ENCODE data around the gene C6orf52. TPM values are rescaled to one million over a fixed set of nuclear protein-coding genes. Genes with fewer than 3 reads are reported as not detected.

C6orf52 gene
- total RNA-seq, 4 donors from 2014 or later: 2.8 TPM; not detected in 3

GRCh38 chr6:10659699-10660348 lies 34.6 kb downstream of the C6orf52 start:
- no peak for TF ChIP-seq CTCF (IDR thresholded peaks at IDR 0.05 in 4 of 5, conservative IDR thresholded peaks at IDR 0.05 in 1 of 5)
- TF ChIP-seq POLR2A (IDR thresholded peaks at IDR 0.05): no peak
- ATAC-seq (no peak), DNase-seq (no peak)
- no peaks in the 10 kb centered on the region for H3K9me3 ChIP-seq
- H3K27me3 ChIP-seq: no peaks in the 10 kb centered on the region
- no peak overlapping the region for H3K27ac ChIP-seq
- in situ Hi-C loops (cut with MboI; ENCODE audit: low sequenced_read_pairs in 4 of 4): no loop called here
- H3K4me1 ChIP-seq: peaks cover 0 to 5% of the 10 kb centered on the region in 2 donors
- intact Hi-C loops (cut with DNase I; ENCODE audit: low total_unique reads): no loop called here
- H3K36me3 ChIP-seq: no peaks in the 10 kb centered on the region
- peak overlapping the region in 2 of 4 donors; percentile 21 to 37 for H3K4me3 ChIP-seq

- peaks cover 0 to 5% of the 10 kb centered on the region in 2 donors for H3K4me1 ChIP-seq
- H3K4me3 ChIP-seq: peak overlapping the region in 2 of 4 donors; percentile 21 to 37
- in situ Hi-C loops (cut with MboI; ENCODE audit: low sequenced_read_pairs in 4 of 4) (no loop called here), intact Hi-C loops (cut with DNase I; ENCODE audit: low total_unique reads) (no loop called here)
- TF ChIP-seq POLR2A (IDR thresholded peaks at IDR 0.05) (no peak), CTCF (IDR thresholded peaks at IDR 0.05 in 4 of 5, conservative IDR thresholded peaks at IDR 0.05 in 1 of 5) (no peak)
- H3K27ac ChIP-seq: no peak overlapping the region
- no peak for ATAC-seq
- no peaks in the 10 kb centered on the region for H3K36me3 ChIP-seq
- H3K27me3 ChIP-seq: no peaks in the 10 kb centered on the region
- H3K9me3 ChIP-seq: no peaks in the 10 kb centered on the region
- no peak for DNase-seq
Observed at GRCh38 chr6:10658910-10659698, 35.3 kb downstream of the C6orf52 start.

- TF ChIP-seq POLR2A (IDR thresholded peaks at IDR 0.05) (no peak), CTCF (IDR thresholded peaks at IDR 0.05 in 4 of 5, conservative IDR thresholded peaks at IDR 0.05 in 1 of 5) (no peak)
- peaks cover 0 to 5% of the 10 kb centered on the region in 2 donors for H3K4me1 ChIP-seq
- no peak overlapping the region for H3K27ac ChIP-seq
- no peaks in the 10 kb centered on the region for H3K27me3 ChIP-seq
- intact Hi-C loops (cut with DNase I; ENCODE audit: low total_unique reads) (no loop called here), in situ Hi-C loops (cut with MboI; ENCODE audit: low sequenced_read_pairs in 4 of 4) (no loop called here)
- ATAC-seq (no peak), DNase-seq (no peak)
- no peaks in the 10 kb centered on the region for H3K9me3 ChIP-seq
- H3K36me3 ChIP-seq: no peaks in the 10 kb centered on the region
- no peak overlapping the region for H3K4me3 ChIP-seq
Observed at GRCh38 chr6:10655508-10656055, 38.8 kb downstream of the C6orf52 start.

GRCh38 chr6:10644225-10644624 lies 50.2 kb downstream of the C6orf52 start:
- DNase-seq (no peak), ATAC-seq (no peak)
- in situ Hi-C loops (cut with MboI; ENCODE audit: low sequenced_read_pairs in 4 of 4) (no loop called here), intact Hi-C loops (cut with DNase I; ENCODE audit: low total_unique reads) (no loop called here)
- no peak for TF ChIP-seq CTCF (IDR thresholded peaks at IDR 0.05 in 4 of 5, conservative IDR thresholded peaks at IDR 0.05 in 1 of 5)
- Histone ChIP-seq H3K4me3 (no peak overlapping the region), H3K27ac (no peak overlapping the region), H3K36me3 (no peaks in the 10 kb centered on the region), H3K4me1 (no peaks in the 10 kb centered on the region), H3K27me3 (no peaks in the 10 kb centered on the region), H3K9me3 (no peaks in the 10 kb centered on the region)
